HG03342 (cell line): ENCODE results near the gene TTC7B.
"Not testable (repeated sequence)": the region's sequence is repeated elsewhere in the genome, so short reads cannot be mapped to it uniquely, and the experiment has no call there.

Source experiments
- ATAC-seq: cut with Tn5 transposase; IDR thresholded peaks from one replicate; pipeline ENCODE4 v1.9.1; 2021; ENCODE audit warnings: mild to moderate bottlenecking, moderate library complexity; ENCODE audit not compliant: unreplicated experiment

TTC7B gene, protein sequence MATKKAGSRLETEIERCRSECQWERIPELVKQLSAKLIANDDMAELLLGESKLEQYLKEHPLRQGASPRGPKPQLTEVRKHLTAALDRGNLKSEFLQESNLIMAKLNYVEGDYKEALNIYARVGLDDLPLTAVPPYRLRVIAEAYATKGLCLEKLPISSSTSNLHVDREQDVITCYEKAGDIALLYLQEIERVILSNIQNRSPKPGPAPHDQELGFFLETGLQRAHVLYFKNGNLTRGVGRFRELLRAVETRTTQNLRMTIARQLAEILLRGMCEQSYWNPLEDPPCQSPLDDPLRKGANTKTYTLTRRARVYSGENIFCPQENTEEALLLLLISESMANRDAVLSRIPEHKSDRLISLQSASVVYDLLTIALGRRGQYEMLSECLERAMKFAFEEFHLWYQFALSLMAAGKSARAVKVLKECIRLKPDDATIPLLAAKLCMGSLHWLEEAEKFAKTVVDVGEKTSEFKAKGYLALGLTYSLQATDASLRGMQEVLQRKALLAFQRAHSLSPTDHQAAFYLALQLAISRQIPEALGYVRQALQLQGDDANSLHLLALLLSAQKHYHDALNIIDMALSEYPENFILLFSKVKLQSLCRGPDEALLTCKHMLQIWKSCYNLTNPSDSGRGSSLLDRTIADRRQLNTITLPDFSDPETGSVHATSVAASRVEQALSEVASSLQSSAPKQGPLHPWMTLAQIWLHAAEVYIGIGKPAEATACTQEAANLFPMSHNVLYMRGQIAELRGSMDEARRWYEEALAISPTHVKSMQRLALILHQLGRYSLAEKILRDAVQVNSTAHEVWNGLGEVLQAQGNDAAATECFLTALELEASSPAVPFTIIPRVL

DNA sequence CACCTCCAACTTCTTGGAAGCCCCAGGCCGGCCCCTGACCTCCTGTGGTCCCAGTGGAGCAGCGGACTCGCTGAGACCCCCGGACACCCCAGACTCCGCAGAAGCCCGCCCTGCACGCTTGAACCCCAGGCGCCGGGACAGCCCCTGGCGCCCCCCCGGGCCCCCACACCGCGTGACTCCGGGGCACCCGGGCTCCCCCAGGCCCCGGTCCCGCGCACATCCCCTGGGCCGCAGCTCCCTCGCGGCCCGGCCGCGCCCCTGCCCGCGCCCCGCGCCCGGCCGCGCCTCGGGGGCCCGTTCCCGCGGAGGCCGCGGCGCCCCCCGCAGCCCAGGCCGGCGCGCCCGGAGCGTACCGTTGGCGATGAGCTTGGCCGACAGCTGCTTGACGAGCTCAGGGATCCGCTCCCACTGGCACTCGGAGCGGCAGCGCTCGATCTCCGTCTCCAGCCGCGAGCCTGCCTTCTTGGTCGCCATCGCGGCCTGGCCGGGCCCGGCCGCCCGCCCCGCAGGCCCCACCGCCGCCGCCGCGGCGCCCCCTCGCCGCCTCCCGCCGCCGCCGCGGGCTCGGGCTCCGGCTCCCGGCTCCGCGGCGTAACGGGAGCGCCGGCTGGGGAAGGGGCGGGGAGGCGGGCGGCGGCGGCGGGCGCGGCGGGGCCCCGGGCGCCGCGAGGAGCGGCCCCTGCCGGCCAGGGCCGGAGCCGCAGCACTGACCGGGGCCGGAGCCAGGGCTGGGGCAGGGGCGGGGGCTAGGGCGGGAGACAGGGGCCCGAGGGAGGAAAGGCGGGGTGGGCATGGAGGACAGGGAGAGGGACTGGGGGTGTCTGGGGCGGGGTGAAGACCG lies at the start of gene TTC7B:
TTC7B (minus strand) TSS at position 609 of the 841 bp plus-strand sequence; CDS start at position 474, 135 bp downstream.
- ATAC-seq, result peak; percentile 66

DNA sequence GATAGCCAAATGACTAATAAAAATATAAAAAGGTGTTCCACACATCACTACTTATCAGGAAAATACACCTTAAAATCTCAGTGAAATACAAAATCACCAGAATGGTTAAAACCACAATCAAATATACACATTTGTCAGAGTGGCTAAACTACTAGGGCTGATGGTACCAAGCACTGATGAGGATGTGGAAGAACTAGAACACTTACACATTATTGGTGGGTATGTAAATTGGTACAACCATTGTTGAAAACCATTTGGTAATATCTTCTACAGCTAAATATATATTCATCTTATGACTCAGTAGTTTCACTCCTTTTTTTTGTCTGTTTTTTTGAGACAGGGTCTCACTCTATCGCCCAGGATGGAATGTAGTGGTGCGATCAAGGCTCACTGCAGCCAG lies 48.5 kb upstream of the TTC7B start:
- ATAC-seq, result no peak

DNA sequence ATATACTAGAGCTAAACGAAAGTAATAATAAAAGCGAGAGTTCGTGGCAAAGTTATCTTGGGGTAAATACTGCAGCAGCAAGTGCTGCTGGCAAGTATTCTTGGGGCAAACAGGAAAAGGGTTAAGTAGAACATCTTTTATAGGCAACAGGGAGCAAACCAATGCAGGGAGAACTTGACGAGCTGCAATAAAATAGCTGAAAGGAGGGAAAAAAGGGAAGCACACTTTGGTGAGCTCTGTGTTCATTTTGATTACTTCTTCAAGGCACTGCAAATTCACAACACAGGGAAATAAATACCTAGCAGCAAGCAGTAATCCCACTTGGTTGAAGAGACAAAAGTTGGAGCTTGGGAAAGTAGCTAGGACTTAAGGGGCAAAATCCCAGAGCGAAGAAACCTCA lies 42.3 kb upstream of the TTC7B start:
- ATAC-seq, result no peak

DNA sequence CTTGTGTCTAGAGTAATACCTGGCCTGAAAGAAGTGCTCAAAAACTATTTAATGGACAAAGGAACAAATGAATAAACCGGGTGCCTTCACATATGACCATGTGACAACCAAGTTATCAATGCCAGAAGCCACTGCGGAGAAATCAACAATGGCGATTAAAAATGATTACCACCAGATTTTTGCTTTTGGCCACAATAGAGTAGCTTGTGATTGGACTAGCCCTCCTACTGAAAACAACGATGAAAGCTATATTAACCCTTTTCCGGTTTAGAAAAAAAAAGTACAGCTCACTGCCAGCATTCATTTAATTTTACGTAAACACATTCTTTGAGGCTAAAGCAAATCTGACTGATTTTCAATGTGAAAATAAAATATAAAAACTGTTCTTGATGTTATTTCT lies 41.6 kb upstream of the TTC7B start:
- ATAC-seq, result no peak

DNA sequence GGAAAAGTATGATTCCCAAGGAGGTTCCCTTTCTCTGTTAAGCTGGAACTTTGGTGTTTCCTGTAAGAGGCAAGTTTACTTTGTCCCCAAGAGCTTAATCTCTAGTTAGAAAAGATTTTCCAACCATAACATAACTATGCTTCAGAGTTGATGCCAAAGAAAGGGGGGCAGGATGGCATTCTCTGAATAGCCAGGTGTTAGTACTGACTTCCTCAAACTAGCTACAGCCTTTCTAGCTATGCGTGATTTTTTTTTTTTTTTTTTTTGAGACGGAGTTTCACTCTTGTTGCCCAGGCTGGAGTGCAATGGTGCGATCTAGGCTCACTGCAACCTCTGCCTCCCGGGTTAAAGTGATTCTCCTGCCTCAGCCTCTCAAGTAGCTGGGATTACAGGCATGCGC lies 39.9 kb upstream of the TTC7B start:
- not testable (repeated sequence) for ATAC-seq

DNA sequence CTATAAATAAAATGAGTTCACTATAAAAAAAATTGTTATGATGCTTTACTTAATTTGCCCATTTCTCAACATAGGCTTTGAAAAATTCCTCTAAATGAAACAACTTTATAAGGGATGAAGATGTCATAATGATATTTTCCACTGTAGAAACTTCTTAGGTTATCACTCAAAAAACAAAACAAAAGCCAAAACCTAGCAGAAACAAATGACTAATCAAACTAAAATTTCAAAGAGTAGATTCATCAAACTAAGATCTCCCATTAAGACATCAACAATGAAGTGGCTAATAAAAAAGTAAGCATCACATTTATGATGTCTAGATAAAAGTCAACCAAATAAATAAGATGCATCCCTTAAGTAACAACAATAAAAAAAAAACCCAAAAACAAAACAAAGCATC lies 36.9 kb upstream of the TTC7B start:
- no peak for ATAC-seq

DNA sequence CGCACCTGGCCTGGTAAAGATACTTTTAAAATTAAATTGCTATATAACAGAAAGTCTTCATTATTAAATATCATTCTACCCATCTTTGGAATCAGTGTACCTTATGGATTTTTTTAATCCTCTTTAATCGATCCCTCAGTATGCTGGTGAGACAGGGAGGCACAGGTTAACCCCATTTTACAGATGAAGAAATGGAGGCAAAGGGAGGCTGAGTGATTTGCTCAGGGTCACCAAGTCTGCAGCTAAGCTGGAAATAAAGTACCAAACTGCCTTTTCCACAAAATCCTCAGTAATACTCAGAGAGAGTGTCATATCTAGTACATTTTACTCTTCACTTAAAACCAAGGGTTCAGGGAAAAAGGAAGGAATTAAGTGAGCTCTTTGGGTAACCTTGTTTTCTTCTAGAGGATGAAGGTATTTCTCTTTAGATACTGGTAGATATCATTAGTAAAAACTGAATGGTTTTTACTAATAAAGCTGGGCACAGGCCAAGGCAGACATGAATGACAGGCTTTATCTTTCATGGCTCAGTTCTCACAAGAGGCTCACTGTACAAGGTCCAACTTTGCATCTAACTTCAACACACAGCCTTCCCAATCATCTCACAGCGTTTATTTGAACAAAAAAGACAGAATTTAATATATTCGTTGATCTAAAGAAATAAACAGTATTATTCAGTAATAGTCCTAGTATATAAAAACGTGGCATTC lies 35.3 kb upstream of the TTC7B start:
- ATAC-seq, result no peak

DNA sequence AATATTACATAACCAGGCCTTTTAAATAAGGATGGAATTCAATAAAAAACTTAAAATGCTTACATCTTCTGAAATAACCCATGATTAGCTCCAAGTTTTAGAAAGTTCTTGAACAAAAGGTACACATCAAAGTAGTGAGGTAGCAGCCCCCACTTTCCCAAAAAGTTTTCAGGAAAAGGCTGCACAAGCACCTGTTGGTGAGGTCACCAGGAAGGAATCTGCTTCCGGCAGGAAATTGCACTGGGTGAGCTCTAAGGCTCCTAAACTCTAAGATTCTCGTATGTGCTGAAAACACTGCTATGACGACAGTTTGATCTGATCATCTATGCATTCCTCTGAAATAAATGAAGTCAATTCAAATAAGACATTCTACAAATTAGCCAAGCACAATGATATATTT lies 34.3 kb upstream of the TTC7B start:
- ATAC-seq, result no peak

DNA sequence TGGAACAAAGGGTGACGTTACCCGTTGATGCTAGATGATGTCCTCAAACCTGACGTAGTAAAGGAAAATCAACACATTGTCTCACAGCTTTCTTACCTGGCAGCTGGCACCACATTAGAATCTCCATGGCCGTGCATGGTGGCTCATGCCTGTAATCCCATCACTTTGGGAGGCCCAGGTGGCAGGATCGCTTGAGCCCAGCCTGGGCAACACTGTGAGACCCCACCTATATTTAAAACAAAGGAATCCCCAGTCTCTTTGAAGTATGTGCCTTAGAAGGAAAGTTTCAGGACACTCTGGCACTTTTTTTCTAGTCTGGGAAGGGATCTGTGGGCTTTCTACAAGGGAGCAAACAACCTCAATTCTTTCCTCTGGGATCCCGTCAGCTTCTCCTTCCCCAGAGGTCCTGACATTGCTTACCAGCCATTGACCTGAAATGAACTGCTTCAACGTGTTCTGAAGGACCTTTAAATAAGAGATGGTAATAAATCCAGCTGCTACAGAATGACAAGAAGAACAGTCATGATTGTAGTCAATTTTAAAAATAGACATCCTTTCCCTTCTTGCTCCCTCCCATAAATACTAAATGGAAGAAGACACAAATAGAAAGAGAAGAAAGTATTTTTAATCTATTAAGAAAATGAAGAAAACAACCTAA lies 33.7 kb upstream of the TTC7B start:
- ATAC-seq, result no peak

DNA sequence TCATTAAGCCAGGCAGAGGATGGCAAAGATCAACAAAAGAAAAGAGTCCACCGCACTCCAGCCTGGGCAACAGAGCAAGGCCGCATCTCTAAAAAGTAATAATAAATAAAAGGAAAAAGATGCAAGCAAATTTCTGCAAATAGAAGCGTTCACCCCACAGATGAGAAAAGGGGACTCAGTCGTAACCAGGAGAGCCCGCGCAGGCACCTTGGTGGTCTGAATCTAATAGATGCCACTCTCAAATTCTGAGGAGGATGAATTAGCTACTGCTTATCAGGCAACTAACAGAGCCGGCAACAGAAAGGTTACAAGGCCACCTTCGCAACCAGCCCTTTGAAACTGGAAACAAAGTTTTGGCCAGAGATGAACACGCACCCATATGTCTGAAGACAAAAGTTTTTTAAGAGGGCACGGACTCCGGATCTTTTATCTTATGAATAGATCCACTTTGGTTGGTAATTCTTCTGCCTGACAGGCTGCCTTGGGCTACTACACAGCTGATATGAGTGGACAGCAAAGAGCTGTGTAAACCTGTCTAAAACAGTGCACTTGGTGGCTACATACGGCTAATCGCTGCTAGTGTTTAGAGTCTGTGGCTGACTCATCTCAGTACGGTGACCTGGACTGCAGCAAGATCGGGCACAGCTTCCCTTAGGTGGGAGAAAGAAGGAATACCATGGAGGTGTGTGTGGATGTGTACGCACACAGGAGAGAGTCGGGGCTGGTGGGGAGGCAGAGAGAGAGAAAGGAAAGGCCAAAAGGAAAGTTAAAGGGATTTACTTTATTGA lies 32.9 kb upstream of the TTC7B start:
- ATAC-seq, result no peak

DNA sequence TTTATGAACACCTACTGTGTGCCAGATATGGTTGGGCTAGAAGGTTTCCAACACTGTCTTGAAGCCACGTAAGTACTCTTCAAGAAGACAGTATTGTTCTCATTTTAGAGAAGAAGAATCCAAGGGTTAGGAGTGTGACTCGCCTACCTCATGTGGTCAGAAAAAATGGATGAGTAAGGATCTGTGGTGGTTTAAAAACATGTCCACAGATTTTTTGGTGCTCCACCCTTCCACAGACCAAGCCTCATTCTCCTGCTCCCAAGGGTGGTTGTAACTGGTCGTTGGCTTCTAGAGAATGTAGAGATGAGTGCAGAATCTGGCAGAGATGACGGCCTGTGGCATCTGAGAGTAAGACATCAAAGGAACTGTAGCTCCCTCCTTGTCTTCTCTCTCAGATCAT lies 30.3 kb upstream of the TTC7B start:
- ATAC-seq, result no peak

DNA sequence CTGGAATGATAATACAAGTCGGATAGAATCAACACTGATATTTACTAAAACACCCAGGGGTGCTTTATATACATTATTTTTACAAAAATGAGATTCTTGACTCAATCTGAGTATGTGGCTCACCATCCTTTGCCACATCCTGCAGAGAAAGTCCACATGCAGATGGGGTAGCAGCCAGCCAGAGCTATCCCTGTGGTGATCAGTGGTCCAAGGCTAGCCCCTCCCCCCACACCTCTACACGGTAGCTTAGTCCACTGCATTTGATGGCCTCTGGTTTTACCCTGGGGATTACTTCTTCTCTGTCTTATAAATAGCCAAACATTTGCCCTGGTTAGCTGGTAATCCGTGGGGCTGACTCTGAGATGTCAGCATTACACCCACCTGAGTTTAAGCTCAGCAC lies 28.1 kb upstream of the TTC7B start:
- no peak for ATAC-seq

DNA sequence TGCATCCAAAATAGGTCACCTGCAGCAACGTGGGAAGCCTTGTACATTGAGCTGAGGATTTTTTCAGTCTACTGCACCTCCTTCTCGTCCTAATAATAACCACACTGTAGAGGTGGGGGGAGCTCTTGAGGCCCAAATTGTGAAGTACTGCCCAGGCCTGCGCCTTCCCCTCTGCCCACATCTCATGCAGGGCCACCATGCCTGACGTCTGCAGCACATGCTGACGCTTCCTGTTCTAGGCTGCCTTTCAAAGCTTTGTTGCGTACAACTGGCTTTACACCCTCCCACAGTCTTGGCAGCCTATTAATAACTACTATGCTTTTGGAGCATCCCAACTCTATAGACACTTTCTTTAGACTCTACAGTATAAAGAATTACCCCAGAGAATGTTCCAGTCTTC lies 26.5 kb upstream of the TTC7B start:
- ATAC-seq, result no peak

DNA sequence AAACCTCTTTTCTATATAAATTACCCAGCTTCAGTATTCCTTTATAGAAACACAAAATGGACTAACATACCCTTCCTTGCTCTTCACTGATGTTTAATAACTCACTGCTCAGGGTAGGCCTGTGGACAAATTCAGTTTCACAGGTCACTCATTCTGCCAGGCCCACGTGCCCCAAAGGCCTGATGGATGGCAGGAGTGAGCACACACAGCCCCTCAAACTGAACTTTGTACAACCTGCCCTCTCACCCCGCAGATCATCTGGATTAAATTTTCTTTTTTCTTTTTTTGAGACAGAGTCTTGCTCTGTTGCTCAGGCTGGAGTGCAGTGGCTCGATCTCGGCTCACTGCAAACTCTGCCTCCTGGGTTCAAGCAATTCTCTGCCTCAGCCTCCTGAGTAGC lies 24.4 kb upstream of the TTC7B start:
- not testable (repeated sequence) for ATAC-seq

DNA sequence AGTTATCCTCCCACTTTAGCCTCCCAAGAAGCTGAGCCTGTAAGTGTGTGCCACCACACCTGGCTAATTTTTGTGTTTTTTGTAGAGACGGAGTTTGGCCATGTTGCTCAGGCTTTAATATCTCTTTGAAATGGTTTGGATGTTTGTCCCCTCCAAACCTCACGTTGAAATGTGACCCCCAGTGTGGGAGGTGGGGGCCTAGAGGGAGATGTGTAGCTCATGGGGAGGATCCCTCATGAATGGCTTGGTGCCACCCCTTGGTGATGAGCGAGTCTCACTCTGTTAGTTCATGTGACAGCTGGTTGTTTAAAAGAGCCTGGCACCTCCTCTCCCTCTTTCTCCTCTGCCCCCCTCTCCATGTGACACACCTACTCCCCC lies 23.6 kb upstream of the TTC7B start:
- ATAC-seq, result no peak

DNA sequence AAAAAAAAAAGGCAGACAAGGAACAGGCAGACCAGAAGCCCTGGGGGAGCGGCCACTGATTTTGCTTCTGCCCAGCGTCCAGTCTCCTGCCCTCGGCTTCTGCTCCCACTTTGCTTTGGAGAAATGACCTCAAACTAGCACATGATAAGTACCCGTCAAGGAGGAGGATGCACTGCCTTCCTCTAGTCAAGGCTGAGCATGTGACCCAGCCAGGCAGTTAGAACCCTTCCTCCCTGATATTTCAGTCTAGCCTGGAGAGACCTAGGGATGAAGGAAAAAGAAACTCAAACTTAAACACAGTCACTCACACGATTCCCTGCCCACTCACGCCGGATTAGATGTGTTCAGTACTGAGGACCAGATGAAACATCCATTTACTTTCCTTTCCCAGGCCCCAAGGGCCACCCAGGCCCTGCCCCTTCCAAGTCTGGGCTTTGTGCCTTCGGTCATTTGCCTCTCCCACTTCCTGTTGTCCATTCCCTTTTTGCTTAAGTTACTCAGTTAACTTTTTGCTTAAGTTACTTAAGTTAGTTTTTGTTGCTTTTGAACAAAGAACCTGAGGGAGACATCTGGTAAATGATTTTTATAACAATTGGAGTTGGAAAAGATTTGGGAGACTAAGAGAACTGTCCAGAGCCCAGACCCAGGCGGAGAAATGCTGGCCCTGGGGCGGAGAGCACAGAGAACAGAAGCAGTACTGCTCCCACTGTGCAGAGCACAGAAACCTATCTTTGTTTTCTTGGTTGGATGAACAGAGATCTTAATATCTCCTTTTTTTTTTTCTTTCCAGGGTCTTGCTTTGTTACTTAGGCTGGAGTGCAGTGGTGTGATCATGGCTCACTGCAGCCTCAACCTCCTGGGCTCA lies 23.0 kb upstream of the TTC7B start:
- ATAC-seq, result no peak

DNA sequence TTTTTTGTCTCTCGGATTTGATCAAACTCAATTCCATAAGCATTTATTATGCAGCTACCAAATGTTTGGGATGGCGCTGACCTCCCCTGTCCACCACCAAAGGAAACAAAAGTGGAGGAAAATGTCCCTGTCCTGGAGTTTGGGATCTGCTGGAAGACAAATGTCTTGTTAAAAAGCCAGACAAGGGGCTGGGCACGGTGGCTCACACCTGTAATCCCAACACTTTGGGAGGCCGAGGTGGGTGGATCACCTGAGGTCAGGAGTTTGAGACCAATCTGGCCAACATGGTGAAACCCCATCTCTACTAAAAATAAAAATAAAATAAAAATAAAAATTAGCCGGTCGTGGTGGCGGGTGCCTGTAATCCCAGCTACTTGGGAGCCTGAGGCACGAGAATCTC lies 22.3 kb upstream of the TTC7B start:
- not testable (repeated sequence) for ATAC-seq

DNA sequence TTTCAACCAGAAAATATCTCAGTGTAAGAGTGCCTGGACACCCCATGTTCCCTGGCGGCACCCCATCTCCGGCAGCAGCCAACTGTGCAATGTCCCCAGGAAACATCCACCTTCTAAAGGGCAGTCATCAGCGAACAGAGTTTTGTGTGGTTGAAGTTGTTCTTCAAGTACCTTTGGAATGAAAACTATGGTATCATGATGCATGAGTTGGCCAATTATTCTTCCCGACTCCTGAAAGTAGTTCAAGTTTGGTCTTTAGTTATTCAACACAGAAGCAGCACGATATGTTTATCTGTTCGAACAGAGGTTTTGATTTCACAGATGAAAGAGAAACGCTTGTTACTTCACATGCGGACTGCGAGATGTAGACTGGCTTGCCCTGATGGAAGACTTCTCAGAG lies 21.1 kb upstream of the TTC7B start:
- no peak for ATAC-seq
